Neutrophil (primary cell): Measurements from ENCODE around the gene MSI2.

Source experiments
- H3K27ac ChIP-seq: fragments of 200-600 bp; sonication (generic); 2 replicates; pipeline ENCODE4 v1.5.1; 2016; ENCODE audit warnings: mild to moderate bottlenecking, moderate library complexity
- H3K27me3 ChIP-seq: fragments of 200-600 bp; sonication (generic); 2 replicates; pipeline ENCODE4 v1.6.0; 2016; ENCODE audit warnings: mild to moderate bottlenecking
- H3K36me3 ChIP-seq: fragments of 200-600 bp; sonication (generic); 2 replicates; pipeline ENCODE4 v1.5.1; 2017
- H3K4me1 ChIP-seq, 2 experiments: fragments of 200-600 bp in 1 of 2; sonication (generic) in 1 of 2; 1 replicate in 1 of 2; 2 replicates in 1 of 2; pipeline versions ENCODE4 v1.5.1 to v1.6.1; 2013 to 2016; ENCODE audit warnings: low read depth in 1 of 2, low read length in 1 of 2, mild to moderate bottlenecking in 1 of 2, moderate library complexity in 1 of 2; ENCODE audit not compliant: control insufficient read depth in 1 of 2, insufficient read depth in 1 of 2
- H3K4me3 ChIP-seq, 2 experiments: fragments of 200-600 bp in 1 of 2; sonication (generic) in 1 of 2; 1 replicate in 1 of 2; 2 replicates in 1 of 2; pipeline ENCODE4 v1.5.1; 2013 to 2016; ENCODE audit warnings: low read depth in 1 of 2, low read length in 1 of 2, mild to moderate bottlenecking in 1 of 2, moderate library complexity in 1 of 2
- H3K9me3 ChIP-seq: fragments of 200-600 bp; sonication (generic); 2 replicates; pipeline ENCODE4 v1.5.1; 2016
- CTCF ChIP-seq: fragments of 200-600 bp; sonication (generic); IDR thresholded peaks from 2 replicates; pipeline ENCODE4 v1.5.1; 2016; ENCODE audit warnings: antibody characterized with exemption

Gene MSI2

GRCh38 chr17:57634713-57635465 is 378.6 kb downstream of the MSI2 start:
- no peak overlapping the region for H3K4me3 ChIP-seq
- H3K9me3 ChIP-seq = no peaks in the 10 kb centered on the region
- no peaks in the 10 kb centered on the region for H3K4me1 ChIP-seq
- no peaks in the 10 kb centered on the region for H3K27me3 ChIP-seq
- H3K27ac ChIP-seq = no peak overlapping the region
- no peak for TF ChIP-seq CTCF
- H3K36me3 ChIP-seq = no peaks in the 10 kb centered on the region

- H3K27ac ChIP-seq = no peak overlapping the region
- no peak for TF ChIP-seq CTCF
- no peaks in the 10 kb centered on the region for H3K27me3 ChIP-seq
- H3K4me1 ChIP-seq = no peaks in the 10 kb centered on the region
- H3K9me3 ChIP-seq = no peaks in the 10 kb centered on the region
- no peaks in the 10 kb centered on the region for H3K36me3 ChIP-seq
- H3K4me3 ChIP-seq = no peak overlapping the region
Measured at GRCh38 chr17:57636274-57636673, 380.0 kb downstream of the MSI2 start.

GRCh38 chr17:57636985-57637665 is 380.8 kb downstream of the MSI2 start:
- no peak overlapping the region for H3K27ac ChIP-seq
- H3K27me3 ChIP-seq = no peaks in the 10 kb centered on the region
- TF ChIP-seq CTCF = no peak
- no peaks in the 10 kb centered on the region for H3K9me3 ChIP-seq
- H3K4me3 ChIP-seq = no peak overlapping the region
- H3K36me3 ChIP-seq = no peaks in the 10 kb centered on the region
- no peaks in the 10 kb centered on the region for H3K4me1 ChIP-seq

GRCh38 chr17:57637666-57638010 is 381.3 kb downstream of the MSI2 start:
- Histone ChIP-seq H3K9me3 (no peaks in the 10 kb centered on the region), H3K27me3 (no peaks in the 10 kb centered on the region), H3K27ac (no peak overlapping the region), H3K36me3 (no peaks in the 10 kb centered on the region), H3K4me1 (no peaks in the 10 kb centered on the region), H3K4me3 (no peak overlapping the region)
- TF ChIP-seq CTCF = no peak

- no peaks in the 10 kb centered on the region for H3K4me1 ChIP-seq
- TF ChIP-seq CTCF = no peak
- H3K9me3 ChIP-seq = no peaks in the 10 kb centered on the region
- H3K4me3 ChIP-seq = no peak overlapping the region
- H3K27ac ChIP-seq = no peak overlapping the region
- H3K36me3 ChIP-seq = no peaks in the 10 kb centered on the region
- H3K27me3 ChIP-seq = no peaks in the 10 kb centered on the region
Measured at GRCh38 chr17:57638284-57638683, 382.0 kb downstream of the MSI2 start.
